ENCODE results near the gene SMAD1. TPM values are rescaled to one million over a fixed set of nuclear protein-coding genes. Genes with fewer than 3 reads are reported as not detected.

Gene SMAD1
- total and polyA plus RNA-seq, 2 of the 4 experiments (the other 2 are of a cell fraction), result 11.6 to 17.6 TPM

GRCh38 chr4:145520172-145520571 is 38.5 kb downstream of the SMAD1 start:
- H2BK15ac ChIP-seq (ENCODE audit: low read depth, low read length), result no peak overlapping the region
- dilution Hi-C loops (cut with HindIII; ENCODE audit: low sequenced_read_pairs, unreplicated experiment) (no loop called here), in situ Hi-C loops (cut with MboI; ENCODE audit: low sequenced_read_pairs) (no loop called here), intact Hi-C loops (cut with micrococcal nuclease) (no loop called here)
- no peaks in the 10 kb centered on the region for H4K20me1 ChIP-seq (ENCODE audit: insufficient read depth, low read length)
- no peak overlapping the region for H3K18ac ChIP-seq (ENCODE audit: low read depth, low read length)
- H4K5ac ChIP-seq (ENCODE audit: low read depth, low read length), result no peak overlapping the region
- H3K9me1 ChIP-seq (ENCODE audit: insufficient read depth, low read length), result no peaks in the 10 kb centered on the region; the same call in 1 of the 2 replicates
- H3K4me3 ChIP-seq (ENCODE audit: insufficient read depth, low read depth, low read length), result no peak overlapping the region
- BruUV-seq (replicated peaks), result no TSS peak
- H4K91ac ChIP-seq (ENCODE audit: insufficient read depth, low read depth, low read length), result no peak overlapping the region
- H3K56ac ChIP-seq (ENCODE audit: extremely low read depth, insufficient read depth, low read length), result no peak overlapping the region
- DNase-seq (no peak), ATAC-seq (ENCODE audit: low read depth) (no peak)
- H3K79me1 ChIP-seq (ENCODE audit: low read depth in 1 of 2, low read length in 2 of 2), result peaks cover 7 to 8% of the 10 kb centered on the region in 2 experiments; a peak in 2 of 4 replicates
- no peak overlapping the region for H3K4ac ChIP-seq (ENCODE audit: low read depth, low read length)
- H3K9ac ChIP-seq (ENCODE audit: low read depth, low read length), result no peak overlapping the region
- H3K36me3 ChIP-seq (ENCODE audit: control insufficient read depth, insufficient read depth, low read length), result 0 out of 2 replicates have a peak, but pooled peaks cover 3% of the 10 kb centered on the region
- H3K4me2 ChIP-seq (ENCODE audit: low read depth, low read length), result no peak overlapping the region
- H3K27ac ChIP-seq (ENCODE audit: insufficient read depth, low read length), result no peak overlapping the region
- no peak overlapping the region for H2AK5ac ChIP-seq (ENCODE audit: low read depth, low read length)
- H2AFZ ChIP-seq (replicated peaks; ENCODE audit: low read length, poor library complexity), result no peak overlapping the region
- no peak overlapping the region for H3K23ac ChIP-seq (ENCODE audit: low read depth, low read length)
- no peak overlapping the region for H4K8ac ChIP-seq (ENCODE audit: low read depth in 2 of 2, low read length in 2 of 2)
- ChIA-PET POLR2A (ENCODE audit: unreplicated experiment) (no interaction called here), CTCF (no interaction called here)
- no peaks in the 10 kb centered on the region for H3K9me3 ChIP-seq (ENCODE audit: control insufficient read depth, insufficient read depth, low read length)
- no peak overlapping the region for H2BK20ac ChIP-seq (ENCODE audit: low read depth, low read length)
- no peak overlapping the region for H2AK9ac ChIP-seq (replicated peaks; ENCODE audit: low read depth, low read length, poor library complexity)
- H3K14ac ChIP-seq (replicated peaks; ENCODE audit: low read depth, low read length), result no peak overlapping the region
- H3K27me3 ChIP-seq (ENCODE audit: control insufficient read depth, insufficient read depth, low read length), result no peaks in the 10 kb centered on the region
- no peak for TF ChIP-seq RCOR1 (IDR thresholded peaks at IDR 0.05; ENCODE audit: insufficient replicate concordance, low read length)
- no peak overlapping the region for H2BK5ac ChIP-seq (ENCODE audit: low read depth, low read length, poor library complexity, severe bottlenecking)
- H2BK120ac ChIP-seq (ENCODE audit: low read depth, low read length), result no peak overlapping the region
- WGBS, 2 experiments (ENCODE audit: extremely low coverage in 2 of 2, insufficient read length in 1 of 2), result no CpG with 5 or more reads among the region's 1 CpG
- no peaks in the 10 kb centered on the region; the same call in 1 of the 2 replicates for H3K4me1 ChIP-seq (ENCODE audit: control insufficient read depth, insufficient read depth, low read length)
